ENCODE measurements around the gene ZNF100.

DNA sequence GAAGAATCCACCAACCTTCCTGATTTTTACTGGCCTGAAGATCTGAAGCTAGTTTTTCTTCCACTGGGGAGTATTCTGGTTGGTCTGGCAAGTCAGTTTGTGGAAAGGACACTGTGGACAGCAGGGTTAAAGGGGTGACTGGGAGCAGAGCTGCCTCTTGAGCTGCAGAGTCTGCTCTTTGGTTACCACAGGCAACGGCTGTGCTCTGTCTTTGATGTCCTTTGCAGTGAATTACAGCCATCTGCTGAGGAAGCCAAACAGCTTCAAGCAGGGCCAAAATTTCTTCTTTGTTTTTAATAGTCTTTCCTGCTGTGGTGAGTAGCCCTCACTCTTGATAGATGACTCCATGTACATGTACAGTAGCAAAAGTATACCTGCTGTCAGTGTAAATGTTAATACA, 75.7 kb downstream of the ZNF100 start:
- TF ChIP-seq FOXP1 (CRISPR knock-in tag; IDR thresholded peaks at IDR 0.05) (no peak), ZFX (CRISPR knock-in tag; IDR thresholded peaks at IDR 0.05) (no peak), ZFP30 (CRISPR knock-in tag; IDR thresholded peaks at IDR 0.05; ENCODE audit: borderline replicate concordance) (no peak), POLR2A (conservative IDR thresholded peaks at IDR 0.05) (no peak), UBTF (IDR thresholded peaks at IDR 0.05; ENCODE audit: borderline replicate concordance in 1 of 2, low read depth in 2 of 2, low read length in 2 of 2) (no peak), ARID4B (CRISPR knock-in tag; IDR thresholded peaks at IDR 0.05) (no peak)
- TF ChIP-seq, protein P1, sequence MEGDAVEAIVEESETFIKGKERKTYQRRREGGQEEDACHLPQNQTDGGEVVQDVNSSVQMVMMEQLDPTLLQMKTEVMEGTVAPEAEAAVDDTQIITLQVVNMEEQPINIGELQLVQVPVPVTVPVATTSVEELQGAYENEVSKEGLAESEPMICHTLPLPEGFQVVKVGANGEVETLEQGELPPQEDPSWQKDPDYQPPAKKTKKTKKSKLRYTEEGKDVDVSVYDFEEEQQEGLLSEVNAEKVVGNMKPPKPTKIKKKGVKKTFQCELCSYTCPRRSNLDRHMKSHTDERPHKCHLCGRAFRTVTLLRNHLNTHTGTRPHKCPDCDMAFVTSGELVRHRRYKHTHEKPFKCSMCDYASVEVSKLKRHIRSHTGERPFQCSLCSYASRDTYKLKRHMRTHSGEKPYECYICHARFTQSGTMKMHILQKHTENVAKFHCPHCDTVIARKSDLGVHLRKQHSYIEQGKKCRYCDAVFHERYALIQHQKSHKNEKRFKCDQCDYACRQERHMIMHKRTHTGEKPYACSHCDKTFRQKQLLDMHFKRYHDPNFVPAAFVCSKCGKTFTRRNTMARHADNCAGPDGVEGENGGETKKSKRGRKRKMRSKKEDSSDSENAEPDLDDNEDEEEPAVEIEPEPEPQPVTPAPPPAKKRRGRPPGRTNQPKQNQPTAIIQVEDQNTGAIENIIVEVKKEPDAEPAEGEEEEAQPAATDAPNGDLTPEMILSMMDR (IDR thresholded peaks at IDR 0.05 in 2 of 3, conservative IDR thresholded peaks at IDR 0.05 in 1 of 3; ENCODE audit: insufficient read depth in 2 of 3, low read depth in 1 of 3, low read length in 3 of 3), result no peak
- TF ChIP-seq, protein P2, sequence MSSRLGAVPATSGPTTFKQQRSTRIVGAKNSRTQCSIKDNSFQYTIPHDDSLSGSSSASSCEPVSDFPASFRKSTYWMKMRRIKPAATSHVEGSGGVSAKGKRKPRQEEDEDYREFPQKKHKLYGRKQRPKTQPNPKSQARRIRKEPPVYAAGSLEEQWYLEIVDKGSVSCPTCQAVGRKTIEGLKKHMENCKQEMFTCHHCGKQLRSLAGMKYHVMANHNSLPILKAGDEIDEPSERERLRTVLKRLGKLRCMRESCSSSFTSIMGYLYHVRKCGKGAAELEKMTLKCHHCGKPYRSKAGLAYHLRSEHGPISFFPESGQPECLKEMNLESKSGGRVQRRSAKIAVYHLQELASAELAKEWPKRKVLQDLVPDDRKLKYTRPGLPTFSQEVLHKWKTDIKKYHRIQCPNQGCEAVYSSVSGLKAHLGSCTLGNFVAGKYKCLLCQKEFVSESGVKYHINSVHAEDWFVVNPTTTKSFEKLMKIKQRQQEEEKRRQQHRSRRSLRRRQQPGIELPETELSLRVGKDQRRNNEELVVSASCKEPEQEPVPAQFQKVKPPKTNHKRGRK (tag; IDR thresholded peaks at IDR 0.05), result no peak

Data from K562 (cell line).